Panc1 (cell line): ENCODE data around the gene HES5. TPM values are rescaled to one million over a fixed set of nuclear protein-coding genes. Genes with fewer than 3 reads are reported as not detected.

ENCODE experiments used
- ATAC-seq: fragments of 200-7000 bp; cut with Tn5 transposase; 2 replicates; pipeline ENCODE4 v1.9.1; 2020; ENCODE audit warnings: mild to moderate bottlenecking, moderate library complexity
- BruUV-seq: library from RNA; stranded (reverse); fragments of 400-500 nt; replicated peaks from 2 replicates; lab custom pipeline; 2021; lab: Mats Ljungman, UMichigan
- CTCF ChIA-PET: fragments of 300-600 bp; sonication (Branson Sonifier 250); formaldehyde crosslinking; loops from one replicate; lab custom pipeline; 2022; ENCODE audit warnings: antibody characterized with exemption; lab: Charles Lee
- POLR2A ChIA-PET: fragments of 300-600 bp; sonication (Branson Sonifier 250); formaldehyde crosslinking; loops from one replicate; lab custom pipeline; 2022; ENCODE audit warnings: antibody characterized with exemption; lab: Charles Lee
- DNase-seq: peaks from one replicate; pipeline ENCODE4 v3.0.0-alpha.2; 2010; ENCODE audit warnings: low read depth, low spot score
- H3K27ac ChIP-seq: 2 replicates; pipeline ENCODE4 v1.5.1; 2011; ENCODE audit warnings: mild to moderate bottlenecking, low read length, inconsistent platforms
- H3K27me3 ChIP-seq: fragments of 200-500 bp; sonication (Bioruptor generic); 2 replicates; pipeline ENCODE4 v1.6.0; 2014; ENCODE audit warnings: low read length, inconsistent platforms; ENCODE audit not compliant: control insufficient read depth, insufficient read depth
- H3K36me3 ChIP-seq: fragments of 200-500 bp; sonication (Bioruptor generic); 2 replicates; pipeline ENCODE4 v1.5.1; 2014; ENCODE audit warnings: inconsistent platforms, mild to moderate bottlenecking, low read length, moderate library complexity; ENCODE audit not compliant: control insufficient read depth, insufficient read depth
- H3K4me1 ChIP-seq: 2 replicates; pipeline ENCODE4 v1.5.1; 2011; ENCODE audit warnings: inconsistent platforms, mild to moderate bottlenecking, low read length, moderate library complexity; ENCODE audit not compliant: control insufficient read depth, insufficient read depth
- H3K4me3 ChIP-seq, 2 experiments: 2 replicates each; pipeline ENCODE4 v1.5.1; 2011 to 2012; ENCODE audit warnings: low read depth in 2 of 2, low read length in 2 of 2, mild to moderate bottlenecking in 2 of 2, inconsistent platforms in 1 of 2, moderate library complexity in 1 of 2
- H3K9me3 ChIP-seq: fragments of 200-500 bp; sonication (Bioruptor generic); 2 replicates; pipeline ENCODE4 v1.5.1; 2014; ENCODE audit warnings: low read depth, mild to moderate bottlenecking, inconsistent platforms, low read length, moderate library complexity; ENCODE audit not compliant: control insufficient read depth, insufficient read depth
- POLR2AphosphoS5 ChIP-seq: IDR thresholded peaks from 2 replicates; pipeline ENCODE4 v1.6.1; 2012; ENCODE audit warnings: mild to moderate bottlenecking, low read depth, low read length, moderate library complexity
- REST ChIP-seq, 2 experiments: IDR thresholded peaks; 2 replicates each; pipeline ENCODE4 v1.6.1; 2011 to 2012; ENCODE audit warnings: low read depth in 2 of 2, control low read depth in 1 of 2, low read length in 1 of 2, mild to moderate bottlenecking in 1 of 2, moderate library complexity in 1 of 2; ENCODE audit not compliant: insufficient read depth in 1 of 2
- SIN3A ChIP-seq: IDR thresholded peaks from 2 replicates; pipeline ENCODE4 v1.6.1; 2012; ENCODE audit warnings: low read depth, mild to moderate bottlenecking, low read length, moderate library complexity, borderline replicate concordance; ENCODE audit not compliant: insufficient read depth
- TCF7L2 ChIP-seq: IDR thresholded peaks from 2 replicates; pipeline ENCODE4 v1.6.1; 2011; ENCODE audit warnings: mild to moderate bottlenecking, low read depth, low read length, inconsistent platforms
- in situ Hi-C: cut with HindIII; loops from 2 replicates; pipeline ENCODE4 v1.10.0; 2016; ENCODE audit warnings: low sequenced_read_pairs, low pct_unique_long_range_greater_than_20kb
- intact Hi-C: fragments of 100-400 bp; cut with micrococcal nuclease; formaldehyde crosslinking; loops from one replicate; pipeline ENCODE4 v1.10.0; 2022; ENCODE audit not compliant: unreplicated experiment
- total RNA-seq: library from RNA; stranded (reverse); gene quantifications from one replicate; pipeline ENCODE4 v1.2.1, GENCODE V29; 2021; ENCODE audit not compliant: unreplicated experiment
- TF ChIP-seq, protein P1 (sequence below): fragments of 450-650 bp; IDR thresholded peaks from 2 replicates; pipeline ENCODE4 v1.5.1; 2017; ENCODE audit warnings: mild to moderate bottlenecking

The HES5 gene
- total RNA-seq, 1 experiment from 2014 or later: not detected

DNA sequence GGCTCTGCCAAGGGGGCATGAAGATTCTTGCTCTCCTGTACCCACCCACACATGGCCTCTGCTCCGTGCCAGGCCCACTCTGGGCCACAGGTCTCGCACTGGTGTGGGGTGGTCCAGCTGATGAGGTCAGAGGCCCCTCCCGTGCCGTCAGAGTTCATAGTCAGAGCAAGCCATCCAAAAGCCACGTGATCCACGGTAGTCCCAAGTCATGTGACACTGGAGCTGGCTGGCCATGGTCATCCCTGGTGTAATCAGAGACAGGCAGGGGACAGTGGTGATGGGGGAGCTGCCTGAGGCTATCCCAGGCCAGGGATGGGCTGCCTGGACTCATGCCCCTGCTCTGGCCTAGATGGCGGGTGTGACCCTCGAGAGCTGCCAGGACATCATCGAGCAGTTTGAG is 43.5 kb downstream of the HES5 start:
- in situ Hi-C loops (no loop called here), intact Hi-C loops (no loop called here)
- Histone ChIP-seq H3K4me3 (no peak overlapping the region), H3K4me1 (peaks cover 14% of the 10 kb centered on the region), H3K27ac (no peak overlapping the region), H3K27me3 (no peaks in the 10 kb centered on the region), H3K36me3 (no peaks in the 10 kb centered on the region), H3K9me3 (no peaks in the 10 kb centered on the region)
- no peak for DNase-seq
- CTCF ChIA-PET: no interaction called here
- no peak for TF ChIP-seq TCF7L2
- TF ChIP-seq, protein P1, sequence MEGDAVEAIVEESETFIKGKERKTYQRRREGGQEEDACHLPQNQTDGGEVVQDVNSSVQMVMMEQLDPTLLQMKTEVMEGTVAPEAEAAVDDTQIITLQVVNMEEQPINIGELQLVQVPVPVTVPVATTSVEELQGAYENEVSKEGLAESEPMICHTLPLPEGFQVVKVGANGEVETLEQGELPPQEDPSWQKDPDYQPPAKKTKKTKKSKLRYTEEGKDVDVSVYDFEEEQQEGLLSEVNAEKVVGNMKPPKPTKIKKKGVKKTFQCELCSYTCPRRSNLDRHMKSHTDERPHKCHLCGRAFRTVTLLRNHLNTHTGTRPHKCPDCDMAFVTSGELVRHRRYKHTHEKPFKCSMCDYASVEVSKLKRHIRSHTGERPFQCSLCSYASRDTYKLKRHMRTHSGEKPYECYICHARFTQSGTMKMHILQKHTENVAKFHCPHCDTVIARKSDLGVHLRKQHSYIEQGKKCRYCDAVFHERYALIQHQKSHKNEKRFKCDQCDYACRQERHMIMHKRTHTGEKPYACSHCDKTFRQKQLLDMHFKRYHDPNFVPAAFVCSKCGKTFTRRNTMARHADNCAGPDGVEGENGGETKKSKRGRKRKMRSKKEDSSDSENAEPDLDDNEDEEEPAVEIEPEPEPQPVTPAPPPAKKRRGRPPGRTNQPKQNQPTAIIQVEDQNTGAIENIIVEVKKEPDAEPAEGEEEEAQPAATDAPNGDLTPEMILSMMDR: no peak
- TF ChIP-seq POLR2AphosphoS5: no peak
- no peak for TF ChIP-seq REST (IDR thresholded peaks at IDR 0.05; ENCODE audit: insufficient read depth in 1 of 2, low read depth in 2 of 2, low read length in 1 of 2)
- TF ChIP-seq SIN3A: no peak
- no TSS peak for BruUV-seq
- no peak for ATAC-seq
- POLR2A ChIA-PET: no interaction called here

- H3K4me1 ChIP-seq: peaks cover 19% of the 10 kb centered on the region
Observed at GRCh38 chr1:2486041-2486440, 44.0 kb downstream of the HES5 start.

More at GRCh38 chr1:2486041-2486440, 44.0 kb downstream of the HES5 start:
- ATAC-seq (no peak), DNase-seq (no peak)
- in situ Hi-C loops (no loop called here), intact Hi-C loops (no loop called here)
- no peak overlapping the region for H3K4me3 ChIP-seq
- ChIA-PET CTCF (no interaction called here), POLR2A (no interaction called here)
- no peaks in the 10 kb centered on the region for H3K36me3 ChIP-seq
- BruUV-seq: no TSS peak
- TF ChIP-seq TCF7L2: no peak
- no peak for TF ChIP-seq REST (IDR thresholded peaks at IDR 0.05; ENCODE audit: insufficient read depth in 1 of 2, low read depth in 2 of 2, low read length in 1 of 2)
- TF ChIP-seq POLR2AphosphoS5: no peak
- TF ChIP-seq SIN3A: no peak
- TF ChIP-seq, protein P1: no peak
- H3K27me3 ChIP-seq: no peaks in the 10 kb centered on the region
- no peaks in the 10 kb centered on the region for H3K9me3 ChIP-seq
- H3K27ac ChIP-seq: no peak overlapping the region
